ENCODE results near the gene OR2M2. TPM values are rescaled to one million over a fixed set of nuclear protein-coding genes. Genes with fewer than 3 reads are reported as not detected.

OR2M2 gene
- total RNA-seq, 4 donors from 2014 or later, result not detected

DNA sequence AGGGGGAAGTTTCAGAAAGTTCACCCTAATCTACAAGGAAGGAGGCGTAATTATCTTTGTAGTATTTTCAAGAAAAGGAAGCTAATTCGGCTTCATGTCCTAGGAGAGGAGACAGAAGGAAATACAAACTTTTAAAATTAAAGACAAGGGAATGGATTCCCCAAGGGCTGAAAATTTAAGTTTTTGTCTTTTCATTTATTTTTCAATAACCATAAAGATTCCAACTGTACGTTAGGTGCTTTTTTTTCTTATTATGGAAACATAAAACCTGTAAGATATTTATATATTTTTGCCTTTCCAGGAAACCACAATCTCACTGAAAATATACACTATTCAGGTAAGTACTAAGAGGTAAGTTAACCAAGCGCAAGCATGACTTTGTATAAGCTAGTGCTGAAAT is 22.3 kb downstream of the OR2M2 start, which contains the start of gene OR2M3:
OR2M3 (plus strand) TSS at position 301 of the 400 bp plus-strand sequence. CDS start 5,803 bp downstream, outside the sequence.
- Histone ChIP-seq H3K4me3 (no peak within 1 kb of the TSS), H3K27me3 (no peaks in the 10 kb centered on the region), H3K27ac (no peak within 1 kb of the TSS), H3K36me3 (no peaks in the 10 kb centered on the region), H3K4me1 (no peaks in the 10 kb centered on the region), H3K9me3 (no peaks in the 10 kb centered on the region)
- intact Hi-C loops (cut with DNase I; ENCODE audit: low total_unique reads), result no loop called here
- TF ChIP-seq, protein P1, sequence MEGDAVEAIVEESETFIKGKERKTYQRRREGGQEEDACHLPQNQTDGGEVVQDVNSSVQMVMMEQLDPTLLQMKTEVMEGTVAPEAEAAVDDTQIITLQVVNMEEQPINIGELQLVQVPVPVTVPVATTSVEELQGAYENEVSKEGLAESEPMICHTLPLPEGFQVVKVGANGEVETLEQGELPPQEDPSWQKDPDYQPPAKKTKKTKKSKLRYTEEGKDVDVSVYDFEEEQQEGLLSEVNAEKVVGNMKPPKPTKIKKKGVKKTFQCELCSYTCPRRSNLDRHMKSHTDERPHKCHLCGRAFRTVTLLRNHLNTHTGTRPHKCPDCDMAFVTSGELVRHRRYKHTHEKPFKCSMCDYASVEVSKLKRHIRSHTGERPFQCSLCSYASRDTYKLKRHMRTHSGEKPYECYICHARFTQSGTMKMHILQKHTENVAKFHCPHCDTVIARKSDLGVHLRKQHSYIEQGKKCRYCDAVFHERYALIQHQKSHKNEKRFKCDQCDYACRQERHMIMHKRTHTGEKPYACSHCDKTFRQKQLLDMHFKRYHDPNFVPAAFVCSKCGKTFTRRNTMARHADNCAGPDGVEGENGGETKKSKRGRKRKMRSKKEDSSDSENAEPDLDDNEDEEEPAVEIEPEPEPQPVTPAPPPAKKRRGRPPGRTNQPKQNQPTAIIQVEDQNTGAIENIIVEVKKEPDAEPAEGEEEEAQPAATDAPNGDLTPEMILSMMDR (IDR thresholded peaks at IDR 0.05), result no peak
- TF ChIP-seq POLR2A (IDR thresholded peaks at IDR 0.05), result no peak
- DNase-seq, result no peak

GRCh38 chr1:248215880-248216279 is 41.3 kb downstream of the OR2M2 start:
- no peak for DNase-seq
- Histone ChIP-seq H3K36me3 (no peaks in the 10 kb centered on the region), H3K27ac (no peak overlapping the region), H3K4me1 (no peaks in the 10 kb centered on the region), H3K27me3 (no peaks in the 10 kb centered on the region), H3K4me3 (no peak overlapping the region), H3K9me3 (no peaks in the 10 kb centered on the region)
- intact Hi-C loops (cut with DNase I; ENCODE audit: low total_unique reads), result no loop called here
- TF ChIP-seq, protein P1 (IDR thresholded peaks at IDR 0.05), result no peak
- TF ChIP-seq POLR2A (IDR thresholded peaks at IDR 0.05), result no peak

GRCh38 chr1:248225537-248225936 is 50.9 kb downstream of the OR2M2 start:
- Histone ChIP-seq H3K4me1 (no peaks in the 10 kb centered on the region), H3K9me3 (no peaks in the 10 kb centered on the region), H3K36me3 (no peaks in the 10 kb centered on the region), H3K27ac (no peak overlapping the region), H3K27me3 (no peaks in the 10 kb centered on the region), H3K4me3 (no peak overlapping the region)
- TF ChIP-seq, protein P1 (IDR thresholded peaks at IDR 0.05), result no peak
- no peak for TF ChIP-seq POLR2A (IDR thresholded peaks at IDR 0.05)
- intact Hi-C loops (cut with DNase I; ENCODE audit: low total_unique reads), result no loop called here
- no peak for DNase-seq

DNA sequence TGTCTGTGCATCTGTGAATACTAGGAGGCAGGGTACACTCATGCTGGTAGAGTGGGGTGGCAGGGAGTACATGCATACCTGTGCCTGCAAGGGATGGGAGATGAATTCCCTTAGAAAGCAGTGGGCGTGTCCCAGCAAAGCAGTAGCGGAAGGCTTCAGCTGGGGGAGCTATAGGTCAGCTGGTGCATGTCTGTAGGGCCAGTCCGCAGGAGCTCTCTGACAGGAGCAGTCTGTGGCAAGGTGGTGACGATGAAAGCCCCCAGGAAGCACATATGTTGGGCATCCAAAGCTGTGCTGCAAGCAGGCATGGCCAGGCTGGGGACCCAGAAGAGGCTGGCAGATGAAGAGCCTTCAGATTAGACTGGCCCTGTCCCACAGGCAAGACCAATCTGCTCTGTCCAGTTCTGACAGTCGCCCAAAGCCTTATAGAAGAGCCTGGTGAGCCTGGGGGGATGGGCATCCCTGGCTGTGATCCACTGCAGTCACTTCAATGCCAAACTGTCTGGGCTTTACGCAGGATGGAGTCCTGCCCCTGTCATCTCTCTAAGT is 54.8 kb downstream of the OR2M2 start:
- Histone ChIP-seq H3K4me1 (no peaks in the 10 kb centered on the region), H3K4me3 (no peak overlapping the region), H3K27ac (no peak overlapping the region), H3K27me3 (no peaks in the 10 kb centered on the region), H3K36me3 (no peaks in the 10 kb centered on the region), H3K9me3 (no peaks in the 10 kb centered on the region)
- DNase-seq, result no peak
- TF ChIP-seq, protein P1 (IDR thresholded peaks at IDR 0.05), result no peak
- TF ChIP-seq POLR2A (IDR thresholded peaks at IDR 0.05), result no peak
- intact Hi-C loops (cut with DNase I; ENCODE audit: low total_unique reads), result no loop called here

Other genes starting within 250 kb of the OR2M2 start
- gene OR2AJ1, start 249.9 kb upstream of the OR2M2 start, total RNA-seq, result not detected
- gene OR2L8, start 226.0 kb upstream of the OR2M2 start, total RNA-seq, result not detected
- not detected for gene OR2AK2, start 209.6 kb upstream of the OR2M2 start, total RNA-seq
- gene OR2L5, start 161.2 kb upstream of the OR2M2 start, total RNA-seq, result under 1 TPM in 1 of 4 donors, not detected in 3; 0.14 TPM
- under 1 TPM in 1 of 4 donors, not detected in 3; 0.30 TPM for gene OR2L2, start 144.8 kb upstream of the OR2M2 start, total RNA-seq
- gene OR2L3, start 128.0 kb upstream of the OR2M2 start, total RNA-seq, result under 1 TPM in 1 of 4 donors, not detected in 3; 0.15 TPM
- under 1 TPM in 1 of 4 donors, not detected in 3; 0.21 TPM for gene OR2L13, start 79.6 kb upstream of the OR2M2 start, total RNA-seq
- not detected for gene OR2M5, start 29.7 kb upstream of the OR2M2 start, total RNA-seq
- under 1 TPM in 1 of 4 donors, not detected in 3; under 0.01 TPM for gene OR2M3, start 22.4 kb downstream of the OR2M2 start, total RNA-seq
- gene OR2M4, start 56.6 kb downstream of the OR2M2 start, total RNA-seq, result not detected
- not detected for gene OR2T33, start 103.2 kb downstream of the OR2M2 start, total RNA-seq
- gene OR2T12, start 128.6 kb downstream of the OR2M2 start, total RNA-seq, result not detected
- gene OR2M7, start 149.7 kb downstream of the OR2M2 start, total RNA-seq, result not detected
- not detected for gene OR14C36, start 174.0 kb downstream of the OR2M2 start, total RNA-seq
- gene OR2T4, start 186.8 kb downstream of the OR2M2 start, total RNA-seq, result not detected
- gene OR2T6, start 200.9 kb downstream of the OR2M2 start, total RNA-seq, result not detected
- not detected for gene OR2T1, start 228.2 kb downstream of the OR2M2 start, total RNA-seq

Measured in uterus (tissue), 4 donors.